22Rv1 (cell line): Measurements from ENCODE around the gene TTYH2.

ENCODE experiments used
- H3K27ac ChIP-seq: fragments of 450-650 bp; 2 replicates; pipeline ENCODE4 v1.5.1; 2017
- CTCF ChIP-seq: fragments of 450-650 bp; IDR thresholded peaks from 2 replicates; pipeline ENCODE4 v1.5.1; 2017; ENCODE audit warnings: mild to moderate bottlenecking
- ZFX ChIP-seq: fragments of 450-650 bp; IDR thresholded peaks from 2 replicates; pipeline ENCODE4 v1.6.1; 2017; ENCODE audit warnings: antibody characterized with exemption, borderline replicate concordance

The TTYH2 gene

GRCh38 chr17:74287031-74287602 is 73.7 kb downstream of the TTYH2 start:
- H3K27ac ChIP-seq: no peak overlapping the region
- TF ChIP-seq ZFX (no peak), CTCF (no peak)

- TF ChIP-seq CTCF (no peak), ZFX (no peak)
- no peak overlapping the region for H3K27ac ChIP-seq
These were observed 75.4 kb downstream of the TTYH2 start for GRCh38 chr17:74288785-74289184.

GRCh38 chr17:74289688-74290087 is 76.3 kb downstream of the TTYH2 start:
- no peak for TF ChIP-seq ZFX
- no peak for TF ChIP-seq CTCF
- no peak overlapping the region for H3K27ac ChIP-seq

GRCh38 chr17:74290340-74290739 is 77.0 kb downstream of the TTYH2 start:
- TF ChIP-seq ZFX (no peak), CTCF (no peak)

GRCh38 chr17:74292495-74292894 is 79.1 kb downstream of the TTYH2 start:
- TF ChIP-seq CTCF (no peak), ZFX (no peak)
- no peak overlapping the region for H3K27ac ChIP-seq

More at GRCh38 chr17:74290340-74290739, 77.0 kb downstream of the TTYH2 start:
- no peak overlapping the region for H3K27ac ChIP-seq

- no peak overlapping the region for H3K27ac ChIP-seq
These were observed 82.5 kb downstream of the TTYH2 start for GRCh38 chr17:74295625-74296547.

More at GRCh38 chr17:74295625-74296547, 82.5 kb downstream of the TTYH2 start:
- no peak for TF ChIP-seq CTCF
- TF ChIP-seq ZFX: no peak
